HG02610 (cell line): Measurements from ENCODE around the gene SH3RF3.

Experiments used
- ATAC-seq: cut with Tn5 transposase; IDR thresholded peaks from one replicate; pipeline ENCODE4 v1.9.1; 2021; ENCODE audit warnings: mild to moderate bottlenecking, moderate library complexity; ENCODE audit not compliant: unreplicated experiment

Gene SH3RF3

DNA sequence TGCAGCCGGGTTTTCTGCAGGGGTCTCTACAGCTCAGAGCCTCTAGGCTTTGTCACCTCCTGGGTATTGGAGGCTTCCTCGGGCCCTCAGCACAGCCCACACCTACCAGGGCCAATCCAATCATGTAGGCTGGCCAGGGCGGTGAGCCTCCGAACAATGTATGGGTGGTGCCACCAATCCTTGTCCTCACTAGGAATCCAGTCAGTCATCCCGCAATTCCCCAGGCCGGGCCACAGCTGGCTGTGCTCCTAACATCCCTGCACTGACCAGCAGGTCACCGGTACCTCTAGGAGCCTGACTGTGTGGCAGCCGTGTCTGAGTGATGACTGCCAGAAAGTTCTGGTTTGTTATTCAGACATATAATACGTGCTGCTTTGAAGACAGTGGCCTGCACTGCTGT lies 129.4 kb downstream of the SH3RF3 start:
- no peak for ATAC-seq

DNA sequence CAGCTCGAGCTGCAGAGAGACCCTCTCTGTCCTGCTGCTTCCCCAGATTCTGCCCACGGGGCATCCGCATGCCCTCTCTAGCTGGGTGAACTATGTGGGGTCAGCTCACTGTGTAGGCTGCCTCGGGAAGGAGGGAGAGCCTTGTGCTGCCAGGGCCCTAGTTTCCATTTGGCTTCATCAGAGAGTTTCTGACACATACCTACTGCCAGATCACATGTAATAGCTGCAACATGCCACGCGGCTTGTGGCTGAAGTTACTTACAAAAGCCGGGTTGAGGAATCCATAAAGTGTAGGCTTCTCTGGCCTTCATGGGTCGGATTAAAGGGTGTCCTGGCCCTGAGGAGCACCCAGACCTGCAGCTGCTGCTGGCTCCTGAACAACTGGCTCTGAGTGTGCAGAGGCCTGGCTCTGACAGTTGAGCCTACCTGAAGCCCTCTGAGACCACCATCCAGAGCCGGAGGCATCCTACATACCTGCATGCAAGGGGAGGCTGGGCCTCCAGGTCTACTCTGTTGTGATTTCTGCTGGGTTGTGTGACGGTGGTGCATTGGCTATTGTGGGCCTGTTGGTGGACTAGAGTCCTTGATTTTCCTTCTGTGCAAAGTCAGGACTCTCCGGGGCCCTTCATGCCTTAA lies 130.0 kb downstream of the SH3RF3 start:
- no peak for ATAC-seq

DNA sequence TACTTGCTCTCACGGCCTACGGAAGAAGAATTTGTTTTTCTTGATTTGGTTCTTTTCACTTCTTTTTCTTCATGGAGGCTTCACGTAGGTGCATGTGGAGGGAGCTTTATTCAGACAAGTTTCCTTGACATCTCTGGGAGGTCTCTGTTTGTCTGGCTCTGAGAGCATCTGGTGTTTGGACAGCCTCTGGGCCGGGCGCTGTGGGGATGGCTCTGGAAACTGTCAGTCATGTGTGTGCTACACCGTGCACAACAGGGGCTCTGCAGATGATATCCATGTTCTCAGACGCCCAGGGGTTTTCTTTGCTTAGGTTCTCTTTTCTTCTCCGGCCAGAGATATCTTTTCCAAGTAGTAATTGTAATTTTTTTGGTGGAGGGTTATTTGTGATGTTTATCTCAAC lies 130.7 kb downstream of the SH3RF3 start:
- no peak for ATAC-seq

DNA sequence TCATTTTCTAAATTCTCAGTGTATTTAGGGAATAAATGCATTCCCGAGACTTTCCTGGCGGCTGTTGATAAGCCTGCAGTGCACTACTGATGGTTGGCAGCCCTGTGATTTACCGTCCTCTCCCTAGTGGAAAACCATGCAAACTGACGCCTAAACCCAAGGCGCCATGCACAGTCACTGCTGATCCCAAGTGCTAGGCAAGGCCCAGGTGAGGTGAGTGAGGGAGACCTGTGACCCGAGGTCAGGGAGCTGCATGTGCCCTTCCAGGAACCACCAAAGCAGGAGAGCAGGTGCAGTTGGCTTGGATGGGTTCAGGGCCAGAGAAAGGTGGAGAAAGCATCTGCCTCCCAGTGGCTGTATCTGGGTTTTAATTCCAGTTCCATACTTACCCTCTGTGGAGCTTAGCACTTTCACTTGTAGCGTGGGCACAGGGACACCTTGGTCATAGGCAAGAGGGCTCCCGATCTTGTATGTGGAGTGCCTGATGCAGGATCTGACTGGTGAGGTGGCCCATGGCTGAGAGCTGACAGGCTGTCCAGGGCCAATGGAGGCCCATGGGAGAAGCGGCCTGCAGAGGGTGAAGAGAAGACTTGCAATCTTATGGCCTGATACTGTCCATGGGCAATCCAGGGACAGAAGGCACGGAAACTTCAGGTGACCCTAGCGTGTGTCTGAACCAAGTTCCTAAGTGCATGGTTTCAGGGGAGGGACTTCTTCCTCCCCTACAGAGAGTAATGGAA lies 131.3 kb downstream of the SH3RF3 start:
- no peak for ATAC-seq

DNA sequence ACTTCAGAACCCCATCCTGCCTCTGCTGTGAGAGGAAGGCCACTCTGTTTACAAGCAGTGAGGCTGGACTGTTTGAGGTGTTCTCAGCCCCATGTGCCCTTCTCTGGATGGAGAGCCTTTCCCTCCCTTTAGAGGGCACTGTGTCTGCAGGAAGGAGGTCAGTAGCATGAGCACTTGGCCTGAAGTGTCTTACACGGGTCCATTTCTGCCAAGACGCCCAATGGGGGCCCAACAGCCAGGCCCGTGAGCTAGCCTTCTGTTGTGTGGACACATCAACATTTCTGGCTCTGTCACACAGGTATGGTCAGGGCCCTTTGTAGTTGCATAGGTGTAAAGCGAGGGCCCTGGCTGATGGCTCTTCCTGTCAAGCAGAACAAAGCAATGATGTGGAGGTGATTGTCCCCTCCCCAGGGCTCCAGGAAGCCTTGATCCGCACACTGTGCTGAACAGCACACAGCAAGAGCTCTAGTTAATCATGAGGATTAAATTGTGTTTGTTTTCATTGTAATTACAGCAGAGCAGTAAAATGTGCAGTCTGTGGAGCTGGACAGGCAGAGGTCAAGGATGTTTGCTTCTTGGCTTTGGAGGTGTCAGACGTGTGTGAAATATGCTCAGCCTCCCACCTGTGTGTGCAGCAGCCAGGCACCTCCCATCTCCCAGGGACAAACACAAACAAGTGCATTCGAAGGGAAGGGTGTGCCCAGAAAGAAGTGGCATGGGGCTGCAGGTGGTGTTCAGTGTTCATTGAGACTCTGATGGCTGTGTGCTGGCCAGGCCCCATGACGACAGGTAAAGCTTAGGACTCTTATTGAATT lies 132.1 kb downstream of the SH3RF3 start:
- no peak for ATAC-seq

DNA sequence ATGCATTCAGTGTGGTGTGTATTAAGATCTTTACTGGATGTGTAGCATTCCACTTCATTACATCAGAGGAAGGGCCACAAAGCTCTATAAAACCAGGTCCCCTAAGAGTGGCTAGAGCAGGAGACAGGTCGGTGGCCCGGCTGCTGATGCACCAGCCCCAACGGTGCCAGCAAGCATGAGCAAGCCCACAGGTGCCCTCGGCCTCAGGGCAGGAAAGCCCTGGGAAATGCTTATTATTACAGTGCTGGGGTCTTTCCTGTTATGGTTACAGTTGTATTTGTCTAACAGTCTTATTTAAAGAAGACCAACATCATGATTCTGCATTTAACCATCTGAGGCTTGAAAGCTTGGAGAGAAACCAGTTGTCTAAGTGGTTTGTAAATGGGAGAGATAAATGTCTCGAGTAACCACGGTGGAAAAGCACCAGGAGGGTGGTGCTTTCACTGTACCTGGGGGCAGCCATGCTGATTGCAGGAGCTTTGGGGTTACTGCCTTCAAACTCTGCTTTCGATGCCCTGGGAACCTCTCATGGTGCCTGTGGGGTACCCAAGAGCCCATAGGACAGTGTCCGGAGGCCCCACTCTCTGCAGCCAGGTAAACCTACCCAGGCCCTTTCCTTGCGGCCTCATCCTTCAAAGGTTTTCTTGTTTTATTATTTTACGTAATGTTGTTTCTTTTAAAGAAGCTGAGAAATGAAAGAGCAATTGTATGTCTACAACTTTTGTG lies 133.1 kb downstream of the SH3RF3 start:
- no peak for ATAC-seq

DNA sequence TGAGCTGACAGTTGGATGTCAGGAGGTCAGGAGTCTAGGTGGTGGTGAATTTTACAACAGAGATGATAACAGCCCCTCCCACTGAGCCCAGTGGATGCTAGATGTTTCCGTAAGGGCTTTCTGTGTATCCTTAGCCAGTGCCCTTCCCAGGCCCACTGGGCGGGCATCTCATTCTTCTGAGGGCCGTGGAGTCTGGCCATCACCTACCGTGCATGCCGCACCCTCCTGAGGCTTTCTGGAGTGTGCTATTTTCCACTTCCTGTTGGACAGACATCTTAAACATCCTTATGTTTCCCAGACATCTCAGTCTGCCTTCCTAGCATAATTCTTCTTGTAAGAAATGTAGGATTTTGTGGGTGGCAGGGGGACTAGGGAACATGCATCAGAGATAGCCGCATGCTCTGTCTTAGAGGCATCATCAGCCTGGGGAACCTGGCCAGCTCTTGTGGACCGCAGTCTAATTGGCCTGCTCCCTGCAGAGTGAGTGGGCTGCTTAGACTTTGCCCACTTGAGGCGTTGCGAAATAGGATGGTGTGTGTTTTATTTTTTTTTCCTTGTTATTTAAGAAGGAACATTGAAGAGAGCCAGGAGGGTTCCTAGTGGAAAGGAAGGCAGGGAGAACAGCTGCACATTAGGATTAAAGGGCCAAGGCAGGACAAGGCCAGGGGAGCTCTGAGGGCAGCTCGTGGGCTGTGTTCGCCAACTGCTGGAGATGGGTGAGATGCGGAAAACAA lies 135.8 kb downstream of the SH3RF3 start:
- no peak for ATAC-seq

DNA sequence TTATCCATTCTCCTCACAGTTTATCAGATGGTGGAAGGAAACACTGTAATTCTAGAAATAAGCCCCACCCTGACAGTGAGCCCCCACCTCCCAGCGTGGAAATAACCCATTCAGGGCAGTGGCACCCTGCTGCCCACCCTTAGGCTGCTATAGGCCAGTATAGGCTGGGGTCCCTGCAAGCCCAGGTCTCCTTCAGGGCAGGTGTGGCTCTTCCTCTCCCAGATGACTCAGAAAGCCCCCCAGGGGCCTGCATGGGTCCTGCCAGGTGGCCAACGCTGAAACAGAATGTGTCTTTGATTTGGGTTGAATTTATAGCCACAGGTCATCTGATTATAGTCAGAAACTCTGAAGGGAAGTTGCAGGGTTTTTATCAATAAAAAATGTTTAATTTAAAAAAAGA lies 136.4 kb downstream of the SH3RF3 start:
- no peak for ATAC-seq

DNA sequence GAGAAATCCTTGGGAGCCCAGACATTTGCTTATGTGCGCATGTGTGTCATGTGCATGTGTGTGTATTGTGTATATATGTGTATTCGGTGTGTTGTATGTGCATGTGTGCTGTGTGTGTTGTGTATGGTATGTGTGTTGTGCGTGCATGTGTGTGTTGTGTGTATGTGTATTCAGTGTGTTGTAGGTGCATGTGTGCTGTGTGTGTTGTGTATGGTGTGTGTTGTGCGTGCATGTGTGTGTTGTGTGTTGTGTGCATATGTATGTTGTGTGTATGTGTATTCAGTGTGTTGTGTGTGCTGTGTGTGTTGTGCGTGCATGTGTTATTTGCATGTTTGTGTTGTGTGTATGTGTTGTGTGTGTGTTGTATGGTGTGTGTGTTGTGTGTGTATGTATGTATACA lies 136.9 kb downstream of the SH3RF3 start:
- no peak for ATAC-seq

DNA sequence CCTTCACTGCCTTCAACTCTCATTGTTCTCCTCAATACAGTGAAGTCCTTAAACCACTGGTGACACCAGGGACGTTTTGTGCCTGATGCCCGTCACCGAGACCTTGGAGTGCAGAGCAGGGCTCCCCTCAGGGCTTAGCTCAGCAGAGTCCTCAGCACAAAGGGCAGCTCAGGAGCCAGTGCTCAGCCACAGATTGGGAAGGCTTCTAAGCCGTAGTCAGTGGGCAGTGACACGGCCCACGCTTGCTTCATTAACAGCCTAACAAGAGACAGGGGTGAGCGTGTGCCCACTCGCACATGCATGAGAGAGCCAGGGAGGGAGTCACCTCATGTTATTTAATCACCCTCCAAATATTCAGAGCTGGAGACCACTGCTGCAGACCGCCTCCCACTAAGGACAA lies 137.5 kb downstream of the SH3RF3 start:
- no peak for ATAC-seq

DNA sequence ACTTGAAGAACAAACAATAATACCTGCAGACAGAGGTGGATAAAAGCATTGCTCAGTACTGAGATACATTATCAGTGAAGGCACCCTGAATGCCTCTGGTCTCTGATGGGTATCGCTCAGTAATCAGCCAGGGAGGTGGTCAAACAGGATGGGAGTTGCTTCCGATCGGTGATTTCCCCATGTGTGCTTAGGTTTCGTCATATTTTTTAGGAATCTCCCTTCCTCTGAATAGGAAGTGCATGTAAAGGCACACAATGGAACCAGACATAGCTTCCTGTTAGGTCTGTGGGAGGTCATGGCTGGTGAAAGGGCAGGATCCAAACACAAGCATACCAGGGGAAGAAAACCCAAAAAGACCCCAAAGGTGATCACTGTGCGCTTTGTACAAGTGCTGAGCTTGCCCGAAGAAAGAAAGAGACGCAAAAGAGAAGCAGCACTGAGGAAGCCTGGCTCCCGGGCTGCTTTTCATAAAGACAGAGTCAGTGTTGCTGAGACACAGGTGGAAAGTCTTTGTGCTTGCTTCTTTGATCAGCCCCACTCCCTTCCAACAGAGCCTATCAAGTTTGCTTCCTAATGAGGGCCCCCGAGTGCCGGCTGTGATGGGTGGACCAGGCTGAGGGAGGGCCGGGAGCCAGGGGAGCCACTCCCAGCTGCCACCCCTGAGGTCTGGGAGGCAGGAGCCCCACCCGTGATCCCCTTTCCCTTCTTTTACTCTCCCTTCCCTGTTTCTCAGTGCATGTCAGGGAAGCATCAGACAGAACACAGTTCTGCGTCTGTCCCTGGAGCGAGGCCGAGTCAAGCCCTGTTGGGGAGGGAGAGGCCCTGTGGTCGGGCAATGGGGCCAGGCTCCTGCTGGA lies 138.2 kb downstream of the SH3RF3 start:
- no peak for ATAC-seq

DNA sequence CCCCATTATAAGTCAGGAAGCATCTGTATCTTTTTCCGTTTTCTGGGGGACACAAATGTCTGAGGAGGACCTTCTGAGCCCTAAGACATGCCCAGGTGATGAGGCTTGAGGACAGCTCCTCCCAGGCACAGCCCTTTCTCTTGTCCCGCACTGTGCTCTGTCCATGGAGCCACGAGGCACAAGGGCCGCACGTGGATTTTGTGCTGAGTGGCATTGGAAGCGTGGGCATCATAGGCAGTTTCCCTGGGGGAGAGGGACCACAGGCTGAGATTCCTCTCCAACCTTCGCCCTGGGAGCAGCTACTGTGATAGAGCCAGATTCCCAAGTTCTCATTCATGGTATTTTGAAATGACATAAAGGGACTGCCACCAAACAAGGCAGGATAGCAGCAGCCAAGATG lies 139.9 kb downstream of the SH3RF3 start:
- no peak for ATAC-seq

DNA sequence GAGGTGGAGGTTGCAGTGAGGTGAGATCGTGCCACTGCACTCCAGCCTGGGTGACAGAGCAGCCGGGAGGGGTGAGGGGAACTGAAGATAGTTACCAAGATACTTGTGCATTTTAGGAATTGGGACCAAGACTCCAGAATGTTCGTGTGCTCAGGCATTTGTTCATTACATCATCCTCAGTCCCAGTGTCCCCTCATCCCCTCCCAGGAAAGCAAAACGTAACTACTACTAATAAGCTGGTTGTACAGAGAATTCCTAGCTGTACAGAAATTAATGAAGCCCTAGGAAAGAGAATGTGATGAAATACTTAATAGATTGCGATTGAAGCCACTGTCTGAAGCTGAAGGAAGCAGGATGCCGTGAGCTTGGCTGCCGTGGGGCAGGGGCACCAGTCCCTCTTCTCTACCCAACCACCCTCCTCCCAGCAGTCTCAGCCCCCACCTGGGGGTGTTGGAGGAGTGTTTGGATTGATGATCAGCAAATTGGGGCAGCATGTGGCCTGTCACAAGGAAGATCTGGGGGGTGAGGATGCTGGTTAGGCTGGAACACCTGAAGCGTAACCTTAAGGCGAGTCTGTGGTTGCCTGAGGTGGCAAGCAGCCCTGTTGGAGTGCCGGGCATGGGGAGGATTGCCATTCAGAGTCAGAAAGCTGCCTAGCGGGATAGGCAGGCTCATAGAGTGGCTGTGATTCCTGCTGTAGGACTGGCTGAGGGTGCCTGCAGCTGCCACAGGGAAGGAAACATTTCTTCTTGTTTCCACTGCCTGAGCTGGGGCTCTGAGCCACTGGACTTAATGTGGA lies 140.9 kb downstream of the SH3RF3 start:
- ATAC-seq: no peak

DNA sequence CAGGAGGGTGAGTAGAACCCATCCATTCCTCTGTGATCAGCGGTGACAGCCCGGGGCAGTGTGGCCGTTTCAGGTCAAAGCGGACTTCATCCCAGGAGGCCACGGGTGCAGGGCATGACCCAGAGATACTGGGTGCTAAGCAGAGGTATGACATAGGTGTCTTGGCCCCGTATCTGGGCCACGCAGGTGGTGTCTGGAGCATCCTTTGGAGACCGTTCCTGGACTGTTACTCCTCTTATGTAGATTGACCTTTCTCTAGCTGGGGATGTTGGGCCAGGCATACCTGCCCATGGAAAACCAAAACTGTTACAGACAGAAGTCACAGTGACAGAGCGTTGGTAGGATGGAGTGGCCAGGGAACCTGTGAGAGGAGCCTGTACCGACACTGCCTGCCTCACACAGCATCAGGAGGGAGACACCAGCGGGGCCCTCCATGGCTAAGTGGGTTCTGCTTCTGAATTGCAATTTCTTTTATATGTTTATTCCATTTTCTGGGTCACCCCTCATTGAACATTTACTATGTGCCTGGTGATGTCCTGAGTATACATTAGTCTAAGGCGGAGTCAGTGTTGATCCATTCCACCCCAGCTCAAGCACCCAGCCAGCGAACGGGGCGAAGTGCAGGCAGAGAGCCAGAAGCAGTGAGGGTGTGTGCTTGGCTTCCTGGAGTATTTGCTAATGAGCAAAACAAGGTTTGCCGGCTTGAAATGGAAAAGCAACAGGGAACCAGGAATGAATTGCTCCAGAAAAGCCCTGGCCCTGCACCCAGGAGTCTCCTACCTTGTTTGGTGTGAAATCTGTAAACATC lies 141.7 kb downstream of the SH3RF3 start:
- no peak for ATAC-seq

DNA sequence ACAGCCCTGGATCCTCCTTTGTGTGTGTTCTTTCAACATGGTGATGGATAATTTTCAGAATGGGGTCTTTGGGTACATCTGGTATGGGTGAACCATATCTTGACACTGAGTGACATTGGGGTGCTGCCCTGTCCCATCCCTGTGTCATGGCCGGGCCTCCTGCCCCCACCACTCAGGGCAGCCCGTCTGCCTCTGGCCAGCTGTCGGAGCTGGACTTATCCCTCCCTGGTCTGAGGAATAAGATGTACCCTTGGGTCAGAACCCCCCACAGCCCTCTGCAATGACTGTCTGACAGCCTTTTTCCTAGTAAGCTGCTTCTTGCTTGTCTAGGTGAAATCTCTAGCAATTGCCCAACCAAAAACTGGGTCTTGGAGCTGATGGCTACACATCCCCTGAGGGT lies 142.9 kb downstream of the SH3RF3 start:
- no peak for ATAC-seq

DNA sequence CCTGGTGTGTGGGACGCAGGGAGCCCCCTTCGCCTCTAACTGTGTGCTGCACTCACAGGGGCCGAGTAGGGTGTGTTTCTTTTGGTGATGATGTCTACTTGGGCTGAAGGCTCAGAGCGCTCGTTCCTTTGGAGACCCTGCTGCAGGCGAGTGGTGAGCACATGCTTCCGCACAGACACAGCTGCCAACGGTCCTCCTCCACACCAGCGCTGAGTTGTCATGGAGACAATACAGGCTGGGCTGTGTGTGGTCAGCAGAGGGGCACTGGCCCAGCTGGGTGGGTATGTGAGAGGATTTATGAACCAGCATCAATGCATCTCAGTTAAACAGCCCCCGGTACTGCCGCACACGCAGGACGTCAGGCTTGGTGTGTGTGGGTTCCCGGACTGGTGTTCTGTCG lies 143.5 kb downstream of the SH3RF3 start:
- no peak for ATAC-seq

DNA sequence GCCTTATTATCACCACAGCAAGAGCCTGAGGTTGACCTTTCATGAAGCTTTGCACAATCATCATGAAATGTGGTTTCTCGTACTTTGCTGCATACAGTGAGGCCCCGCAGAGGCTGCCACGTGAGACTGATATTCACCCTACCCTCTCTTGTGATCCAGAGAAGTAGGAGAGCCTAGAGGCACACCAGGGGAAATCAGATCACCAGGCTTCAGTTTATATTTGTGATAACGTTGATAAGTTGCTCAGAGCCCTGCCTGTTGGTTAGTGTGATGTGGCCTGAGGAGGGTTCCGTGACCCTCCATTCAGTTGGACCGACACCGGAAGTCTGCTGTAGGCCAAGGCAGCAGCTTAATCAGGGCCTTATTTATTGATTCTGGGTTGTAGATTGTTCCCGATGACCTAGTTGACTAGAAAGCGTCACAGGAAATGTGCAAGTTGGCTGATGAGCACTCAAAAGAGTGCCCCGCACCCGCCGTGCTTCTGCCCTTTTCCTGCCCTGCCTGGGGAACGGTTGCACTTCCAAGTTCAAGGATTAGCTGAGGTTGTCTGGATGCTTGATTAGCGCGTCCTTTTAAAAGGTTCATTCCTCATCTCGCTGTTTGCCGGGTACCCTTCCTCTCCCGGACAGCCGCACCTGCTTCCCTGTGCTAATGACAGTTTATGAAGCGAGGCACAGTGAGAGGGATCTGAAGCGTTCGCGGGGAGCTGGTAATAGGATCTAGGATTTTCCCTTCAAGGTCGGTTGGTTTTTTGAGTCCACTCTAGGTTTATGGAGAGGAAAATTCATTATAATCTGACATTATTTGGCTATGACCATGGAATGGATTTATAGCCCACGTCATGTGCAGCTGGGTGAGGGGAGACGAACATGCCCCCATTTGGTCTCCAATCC lies 146.4 kb downstream of the SH3RF3 start:
- ATAC-seq: no peak
